ENCODE measurements around the gene NOS3. TPM values are rescaled to one million over a fixed set of nuclear protein-coding genes. Genes with fewer than 3 reads are reported as not detected.
A peak's percentile ranks its signal among the peaks of the same experiment; 100 is the strongest.

The NOS3 gene
- total RNA-seq, 1 donor from 2014 or later: 12.8 TPM

DNA sequence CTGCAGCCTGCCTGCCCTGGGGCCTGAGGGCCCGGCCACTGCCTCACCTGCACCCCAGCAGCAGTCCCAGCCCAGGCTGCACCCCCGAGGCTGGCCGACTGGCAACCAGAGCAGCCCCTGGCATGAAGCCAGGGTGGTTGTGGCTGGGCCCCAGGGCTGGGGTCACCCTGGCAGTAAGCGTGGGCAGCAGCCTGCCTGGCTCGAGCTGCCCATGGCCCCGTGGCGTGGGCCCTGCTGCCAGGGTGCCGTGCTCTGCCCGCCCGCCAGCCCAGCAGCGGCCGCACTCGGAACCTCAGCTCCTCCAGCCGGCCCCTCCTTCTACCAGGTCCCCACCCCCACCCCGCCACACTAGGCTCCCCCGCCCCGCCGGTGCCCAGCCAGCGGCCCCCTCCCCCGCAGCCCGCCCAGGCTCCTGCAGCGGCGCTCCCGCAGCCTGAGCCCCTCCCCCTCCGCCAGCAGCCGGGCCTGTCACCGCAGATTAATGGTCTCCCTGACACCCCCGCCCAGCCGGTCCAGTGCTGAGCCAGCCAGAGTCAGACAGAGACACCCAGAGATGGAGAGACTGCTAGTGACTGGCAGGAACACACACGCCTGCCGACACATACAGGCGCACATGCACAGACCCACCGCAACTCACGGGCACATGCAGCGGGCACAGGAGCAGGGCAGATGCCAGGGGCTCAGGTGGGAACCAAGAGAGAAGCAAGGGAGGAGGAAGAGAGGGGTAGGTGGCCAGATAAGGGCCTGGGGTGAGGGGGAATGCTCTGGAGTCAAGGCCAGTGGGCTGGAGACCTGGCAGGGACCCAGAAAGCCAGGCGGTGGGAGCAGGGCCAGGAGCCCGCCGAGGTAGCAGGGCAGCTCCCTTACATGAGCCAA, 35.1 kb upstream of the NOS3 start:
- no peaks in the 10 kb centered on the region for H3K4me1 Mint-ChIP-seq (ENCODE audit: low read depth)
- no peak for DNase-seq (ENCODE audit: low spot score)
- H3K27me3 Mint-ChIP-seq (ENCODE audit: insufficient read depth): peaks cover 37% of the 10 kb centered on the region
- no peaks in the 10 kb centered on the region for H3K9me3 Mint-ChIP-seq
- H3K27ac Mint-ChIP-seq: no peak overlapping the region
- intact Hi-C loops (cut with micrococcal nuclease): no loop called here
- H3K4me3 Mint-ChIP-seq: no peak overlapping the region
- no peaks in the 10 kb centered on the region for H3K36me3 Mint-ChIP-seq (ENCODE audit: low read depth)

DNA sequence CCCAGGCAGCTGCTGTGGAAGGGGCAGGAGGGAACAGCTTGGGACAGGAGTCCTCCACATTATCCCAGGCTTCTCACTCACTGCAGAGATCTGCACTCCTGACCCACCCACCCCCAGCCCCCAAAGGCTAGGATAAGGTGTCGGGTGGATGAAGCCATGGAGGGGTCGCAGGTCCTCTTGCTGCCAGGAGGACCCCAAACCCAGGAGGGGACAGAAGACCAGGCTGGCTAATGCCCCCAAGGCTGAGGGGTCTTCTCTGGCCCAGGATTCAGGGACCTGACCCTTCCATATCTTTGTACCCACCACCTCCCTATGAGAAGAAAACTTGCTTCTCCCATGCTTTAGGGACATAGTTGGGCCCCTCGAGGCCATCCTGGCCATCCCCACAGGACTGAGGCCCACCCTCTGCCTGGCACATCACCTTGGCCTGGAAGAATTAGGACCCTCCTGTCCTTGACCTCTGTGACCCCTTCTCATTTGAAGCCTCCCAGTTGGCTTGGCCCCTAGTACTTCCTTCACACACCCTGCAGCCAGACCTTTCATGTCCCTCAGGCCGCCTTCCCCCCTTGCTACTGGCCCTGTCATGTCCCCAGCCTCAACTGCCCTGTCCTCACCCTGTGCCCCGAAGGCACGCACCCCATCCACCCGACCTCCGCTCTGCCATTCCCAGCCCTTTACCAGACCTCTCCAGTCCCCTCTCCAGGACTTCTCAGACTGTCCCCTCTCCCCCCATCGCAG, 34.3 kb upstream of the NOS3 start:
- peaks cover 37% of the 10 kb centered on the region for H3K27me3 Mint-ChIP-seq (ENCODE audit: insufficient read depth)
- no peak overlapping the region for H3K4me3 Mint-ChIP-seq
- H3K27ac Mint-ChIP-seq: no peak overlapping the region
- no peaks in the 10 kb centered on the region for H3K36me3 Mint-ChIP-seq (ENCODE audit: low read depth)
- DNase-seq (ENCODE audit: low spot score): no peak
- H3K9me3 Mint-ChIP-seq: no peaks in the 10 kb centered on the region
- no peaks in the 10 kb centered on the region for H3K4me1 Mint-ChIP-seq (ENCODE audit: low read depth)
- intact Hi-C loops (cut with micrococcal nuclease): no loop called here

DNA sequence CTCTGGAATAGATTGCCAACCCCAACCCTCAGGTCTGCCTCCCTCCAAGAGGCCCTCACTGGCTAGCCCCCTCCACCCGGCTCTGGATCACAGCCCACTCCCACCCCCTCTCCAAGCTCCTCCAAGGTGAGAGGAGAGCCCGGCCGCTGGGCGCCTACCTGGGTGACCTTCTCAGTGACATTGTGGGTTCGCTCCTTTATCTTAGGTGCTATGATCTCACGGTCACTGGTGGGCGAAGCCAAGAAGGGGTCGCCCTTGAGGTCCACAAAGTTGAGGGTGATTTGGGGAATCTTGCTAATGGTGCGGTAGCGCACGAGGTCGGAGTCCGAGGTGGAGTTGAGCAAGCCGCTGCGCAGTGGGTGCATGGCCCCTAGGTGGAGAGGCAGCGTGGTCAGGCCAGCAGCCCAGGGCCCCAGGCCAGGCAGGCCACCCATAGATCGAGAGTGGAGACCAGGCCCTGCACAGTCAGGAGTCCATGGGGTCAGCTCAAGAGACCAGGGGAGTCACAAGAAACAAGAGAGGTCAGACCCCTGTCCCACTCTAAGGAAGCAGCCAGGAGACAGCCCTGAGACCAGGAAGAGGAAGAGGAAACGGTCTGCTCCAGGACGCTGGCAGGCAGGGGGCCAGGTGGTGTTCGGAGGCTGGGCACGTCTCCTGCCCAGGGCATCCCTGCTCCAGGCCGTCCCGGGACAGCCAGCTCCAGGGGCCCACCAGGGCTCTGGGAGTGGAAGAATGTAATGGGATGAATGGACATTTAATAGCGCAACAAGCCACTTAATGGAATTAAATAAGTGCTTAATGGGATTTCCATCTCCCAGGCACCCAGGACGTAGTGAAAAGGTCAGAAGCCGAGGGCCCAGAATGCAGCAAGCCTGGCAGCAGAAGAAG, 33.4 kb upstream of the NOS3 start:
- no peaks in the 10 kb centered on the region for H3K9me3 Mint-ChIP-seq
- intact Hi-C loops (cut with micrococcal nuclease): no loop called here
- H3K36me3 Mint-ChIP-seq (ENCODE audit: low read depth): no peaks in the 10 kb centered on the region
- H3K27ac Mint-ChIP-seq: peak overlapping the region; percentile 7
- H3K4me3 Mint-ChIP-seq: no peak overlapping the region
- no peak for DNase-seq (ENCODE audit: low spot score)
- H3K27me3 Mint-ChIP-seq (ENCODE audit: insufficient read depth): peaks cover 39% of the 10 kb centered on the region
- no peaks in the 10 kb centered on the region for H3K4me1 Mint-ChIP-seq (ENCODE audit: low read depth)

DNA sequence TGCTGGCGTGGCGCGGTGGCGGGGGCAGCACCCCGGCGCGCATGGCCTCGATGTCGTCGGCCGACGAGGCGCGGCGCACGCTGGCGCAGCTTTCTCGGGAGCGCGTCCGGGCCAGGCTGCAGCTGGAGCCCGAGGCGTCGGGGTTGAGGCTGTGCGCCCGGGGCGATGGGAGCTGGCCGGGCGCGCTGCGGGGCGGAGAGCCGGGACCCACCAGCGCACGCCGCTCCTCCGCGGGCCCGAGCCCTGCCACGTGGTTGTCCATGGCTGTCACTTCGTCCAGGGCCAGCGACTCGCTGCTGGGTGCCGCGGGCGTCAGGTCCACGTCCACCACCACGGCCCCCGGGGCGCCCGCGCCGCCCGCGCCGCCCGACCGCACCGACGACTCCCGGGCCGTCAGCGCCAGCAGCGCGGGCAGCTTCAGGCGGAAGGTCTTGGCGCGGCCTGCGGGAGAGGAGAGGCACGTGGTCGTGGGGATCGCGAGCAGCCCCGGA, 32.7 kb upstream of the NOS3 start:
- Mint-ChIP-seq H3K9me3 (no peaks in the 10 kb centered on the region), H3K27ac (no peak overlapping the region), H3K36me3 (ENCODE audit: low read depth) (no peaks in the 10 kb centered on the region), H3K4me3 (no peak overlapping the region), H3K27me3 (ENCODE audit: insufficient read depth) (peaks cover 41% of the 10 kb centered on the region), H3K4me1 (ENCODE audit: low read depth) (no peaks in the 10 kb centered on the region)
- intact Hi-C loops (cut with micrococcal nuclease): no loop called here
- DNase-seq (ENCODE audit: low spot score): no peak

DNA sequence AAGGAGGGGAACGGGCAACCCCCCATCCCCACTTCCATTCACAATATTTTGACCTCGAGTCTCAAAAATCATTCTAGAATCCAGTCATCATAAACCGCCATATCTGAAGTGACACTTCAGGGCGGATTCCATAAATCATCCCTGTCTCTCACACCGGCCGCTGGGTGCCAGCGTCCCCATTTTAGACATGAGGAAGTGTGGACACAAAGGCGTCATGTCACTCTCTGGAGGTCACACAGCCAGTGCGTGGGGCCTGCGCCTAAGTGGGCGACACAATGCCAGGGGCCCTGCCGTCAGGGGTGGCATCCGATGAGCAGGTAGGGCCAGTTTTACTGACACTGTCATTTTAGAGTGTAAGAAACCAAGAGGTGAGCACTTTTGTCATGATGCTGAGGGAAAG, 32.2 kb upstream of the NOS3 start:
- peaks cover 41% of the 10 kb centered on the region for H3K27me3 Mint-ChIP-seq (ENCODE audit: insufficient read depth)
- H3K27ac Mint-ChIP-seq: no peak overlapping the region
- H3K36me3 Mint-ChIP-seq (ENCODE audit: low read depth): no peaks in the 10 kb centered on the region
- no peak for DNase-seq (ENCODE audit: low spot score)
- H3K4me1 Mint-ChIP-seq (ENCODE audit: low read depth): no peaks in the 10 kb centered on the region
- intact Hi-C loops (cut with micrococcal nuclease): no loop called here
- no peak overlapping the region for H3K4me3 Mint-ChIP-seq
- no peaks in the 10 kb centered on the region for H3K9me3 Mint-ChIP-seq

DNA sequence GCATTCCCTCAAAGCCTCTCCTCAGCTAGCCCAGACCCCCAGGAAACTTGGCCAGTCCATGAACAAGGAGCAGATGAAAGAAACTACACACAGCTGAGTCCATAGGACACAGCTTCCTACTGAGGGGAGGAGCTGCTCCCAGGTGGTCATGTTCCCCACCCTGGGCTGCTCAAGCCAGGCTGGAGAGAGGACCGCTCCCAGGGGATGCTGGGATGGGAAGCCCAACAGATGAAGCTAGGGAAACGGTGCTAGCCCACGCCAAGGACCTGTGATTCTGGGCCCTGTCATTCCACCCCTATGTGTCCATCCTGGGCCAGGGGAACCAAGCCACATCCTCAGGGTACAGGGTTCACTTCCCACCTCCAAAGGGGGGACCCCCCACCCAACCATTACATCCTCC, 31.7 kb upstream of the NOS3 start:
- H3K4me3 Mint-ChIP-seq: no peak overlapping the region
- intact Hi-C loops (cut with micrococcal nuclease): no loop called here
- peaks cover 38% of the 10 kb centered on the region for H3K27me3 Mint-ChIP-seq (ENCODE audit: insufficient read depth)
- no peak overlapping the region for H3K27ac Mint-ChIP-seq
- no peaks in the 10 kb centered on the region for H3K36me3 Mint-ChIP-seq (ENCODE audit: low read depth)
- DNase-seq (ENCODE audit: low spot score): no peak
- H3K9me3 Mint-ChIP-seq: no peaks in the 10 kb centered on the region
- no peaks in the 10 kb centered on the region for H3K4me1 Mint-ChIP-seq (ENCODE audit: low read depth)

DNA sequence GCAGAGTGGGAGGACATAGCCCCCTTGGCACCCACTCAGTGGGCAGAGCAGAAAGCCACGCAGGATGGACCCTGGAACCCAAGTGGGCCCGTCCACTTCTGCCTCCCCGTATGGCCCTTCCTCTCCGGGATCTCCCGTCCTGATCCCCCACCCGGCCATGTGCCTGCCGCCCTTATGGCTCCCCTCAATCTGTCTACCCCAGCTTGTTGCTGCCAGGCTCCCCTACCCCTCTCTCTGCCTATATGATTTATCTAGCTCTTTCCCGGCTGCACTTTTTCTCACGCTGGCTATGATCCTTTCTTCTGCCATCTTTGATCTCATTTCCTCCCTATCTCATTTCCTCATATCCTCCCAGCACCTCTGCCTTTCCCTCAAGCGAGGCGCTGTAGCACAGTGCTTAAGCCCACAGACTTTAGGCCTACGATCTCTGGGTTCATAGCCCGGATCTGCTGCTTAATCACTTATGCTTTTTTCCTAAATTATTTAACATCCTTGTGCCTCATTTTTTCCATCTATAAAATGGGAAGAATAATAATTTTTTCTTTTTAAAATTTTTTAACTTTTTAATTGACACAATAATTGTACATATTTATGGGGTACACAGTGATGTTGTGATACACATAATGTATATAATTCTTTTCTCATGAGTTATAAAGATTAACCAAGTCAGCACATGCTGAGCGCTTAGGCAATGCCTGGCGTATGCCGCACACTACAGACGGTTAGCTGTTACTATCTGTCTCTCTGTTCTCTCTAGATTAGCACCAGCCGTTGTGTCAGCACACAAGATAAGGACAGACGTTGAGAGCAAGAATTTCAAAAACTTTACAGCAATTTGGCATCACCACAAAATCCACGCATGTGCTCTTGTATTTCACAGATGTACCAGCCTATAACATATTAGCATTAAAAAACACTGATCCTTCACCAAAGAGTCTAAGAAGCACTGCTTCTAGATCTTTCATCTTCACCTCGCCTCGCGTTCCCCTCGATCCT, 30.8 kb upstream of the NOS3 start:
- H3K9me3 Mint-ChIP-seq: no peaks in the 10 kb centered on the region
- peaks cover 36% of the 10 kb centered on the region for H3K27me3 Mint-ChIP-seq (ENCODE audit: insufficient read depth)
- no peak overlapping the region for H3K27ac Mint-ChIP-seq
- no peak for DNase-seq (ENCODE audit: low spot score)
- no peaks in the 10 kb centered on the region for H3K4me1 Mint-ChIP-seq (ENCODE audit: low read depth)
- intact Hi-C loops (cut with micrococcal nuclease): no loop called here
- no peak overlapping the region for H3K4me3 Mint-ChIP-seq
- H3K36me3 Mint-ChIP-seq (ENCODE audit: low read depth): no peaks in the 10 kb centered on the region

DNA sequence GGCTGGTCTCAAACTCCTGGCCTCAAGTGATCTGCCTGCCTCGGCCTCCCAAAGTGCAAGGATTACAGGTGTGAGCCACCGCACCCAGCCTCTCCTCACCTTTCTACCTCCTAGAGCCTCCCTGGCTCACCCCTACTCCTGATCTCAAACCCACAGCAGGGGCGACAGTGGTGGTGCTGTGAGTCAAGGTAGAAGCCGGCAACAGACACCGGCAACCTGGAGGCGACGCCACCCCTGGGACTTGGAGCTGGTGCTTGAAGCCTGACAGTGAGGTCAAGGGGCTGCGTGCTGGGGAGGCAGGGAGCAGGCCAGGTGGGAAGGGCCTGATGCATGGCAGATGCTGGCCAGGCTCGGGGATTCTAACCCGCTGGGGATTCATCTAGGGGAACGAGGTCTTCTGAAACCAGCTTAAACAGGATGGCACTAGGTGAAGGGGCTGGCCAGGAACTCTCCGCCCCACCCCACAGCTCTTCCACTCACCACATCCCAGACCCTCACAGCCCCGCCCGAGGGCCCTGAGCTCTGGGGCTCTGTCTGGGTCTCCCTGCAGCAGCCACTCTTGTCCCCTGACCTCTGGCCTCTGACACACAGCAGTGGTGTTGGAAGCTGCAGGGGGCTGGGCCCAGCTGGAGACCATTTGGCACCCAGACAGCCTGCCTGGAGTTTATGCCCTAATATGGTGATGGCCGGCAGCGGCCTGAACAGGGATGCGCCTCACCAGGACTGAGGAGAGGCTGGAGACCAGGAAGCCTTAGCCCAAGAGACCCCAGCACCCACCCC, 29.1 kb upstream of the NOS3 start:
- no peak overlapping the region for H3K4me3 Mint-ChIP-seq
- intact Hi-C loops (cut with micrococcal nuclease): no loop called here
- H3K27me3 Mint-ChIP-seq (ENCODE audit: insufficient read depth): peaks cover 34% of the 10 kb centered on the region
- H3K4me1 Mint-ChIP-seq (ENCODE audit: low read depth): no peaks in the 10 kb centered on the region
- no peak for DNase-seq (ENCODE audit: low spot score)
- H3K27ac Mint-ChIP-seq: no peak overlapping the region
- H3K9me3 Mint-ChIP-seq: no peaks in the 10 kb centered on the region
- no peaks in the 10 kb centered on the region for H3K36me3 Mint-ChIP-seq (ENCODE audit: low read depth)

DNA sequence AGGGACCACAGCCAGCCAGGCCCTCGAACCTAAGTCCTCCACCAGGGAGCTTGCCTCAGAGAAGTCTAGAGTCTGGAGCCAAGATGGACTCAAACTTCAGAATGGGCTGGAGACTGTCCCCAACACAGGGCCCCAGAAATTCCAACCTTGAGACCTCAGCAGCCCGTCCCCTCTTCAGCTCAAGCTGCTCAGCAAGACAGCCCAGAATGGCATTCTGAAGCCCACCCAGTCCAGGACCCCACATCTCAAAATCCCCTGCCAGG, 28.6 kb upstream of the NOS3 start:
- Mint-ChIP-seq H3K36me3 (ENCODE audit: low read depth) (no peaks in the 10 kb centered on the region), H3K4me3 (no peak overlapping the region), H3K9me3 (no peaks in the 10 kb centered on the region), H3K4me1 (ENCODE audit: low read depth) (no peaks in the 10 kb centered on the region), H3K27ac (no peak overlapping the region), H3K27me3 (ENCODE audit: insufficient read depth) (peaks cover 30% of the 10 kb centered on the region)
- no peak for DNase-seq (ENCODE audit: low spot score)
- intact Hi-C loops (cut with micrococcal nuclease): no loop called here

DNA sequence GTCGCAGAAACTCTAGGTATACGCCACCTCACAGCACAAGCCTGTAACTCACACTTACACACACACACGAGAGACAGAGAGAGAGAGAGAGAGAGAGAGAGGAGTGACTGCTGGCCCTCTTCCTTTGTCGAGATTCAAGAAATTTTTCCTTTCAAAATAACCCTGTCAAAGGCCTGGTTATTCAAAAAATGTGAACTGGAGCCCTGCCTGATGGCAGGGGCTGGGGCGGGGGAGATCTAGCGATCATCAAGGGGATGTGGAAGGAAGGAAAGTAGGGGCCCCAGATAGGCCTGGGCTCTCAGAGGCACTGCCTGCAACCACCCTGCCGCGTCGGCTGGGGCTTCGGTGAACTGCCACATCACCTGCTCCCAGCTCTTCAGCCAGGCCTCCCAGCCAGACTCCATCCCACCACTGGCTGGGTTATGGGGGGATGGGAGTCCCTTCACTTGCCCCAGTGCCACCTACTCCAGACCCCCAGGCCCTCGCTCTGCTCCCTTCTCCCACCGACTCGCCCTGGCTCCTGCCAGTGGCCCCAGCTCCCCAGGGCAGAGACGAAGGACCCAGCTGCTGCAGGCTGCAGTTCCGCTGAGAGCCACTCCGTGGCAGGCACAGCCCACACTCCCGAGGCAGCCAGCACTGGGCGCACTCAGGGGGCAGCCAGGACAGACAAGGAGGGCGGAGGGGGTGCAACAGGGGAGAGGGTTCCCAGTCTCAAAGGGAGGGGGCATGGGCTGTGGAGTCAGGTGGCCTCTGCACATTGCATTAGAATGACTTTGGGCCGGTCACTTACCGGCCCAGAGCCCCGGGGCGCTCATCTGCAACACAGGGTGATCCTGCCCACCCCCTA, 28.0 kb upstream of the NOS3 start:
- Mint-ChIP-seq H3K4me3 (no peak overlapping the region), H3K36me3 (ENCODE audit: low read depth) (no peaks in the 10 kb centered on the region), H3K9me3 (no peaks in the 10 kb centered on the region), H3K27me3 (ENCODE audit: insufficient read depth) (peaks cover 28% of the 10 kb centered on the region), H3K4me1 (ENCODE audit: low read depth) (no peaks in the 10 kb centered on the region), H3K27ac (no peak overlapping the region)
- intact Hi-C loops (cut with micrococcal nuclease): loop anchor here (1.0 kb wide), 4 partner anchors 24 to 210 kb away; no protein-coding TSS in a partner anchor
- DNase-seq (ENCODE audit: low spot score): peak; percentile 39
